ENCODE results near the gene NDUFAF7.

Gene NDUFAF7

DNA sequence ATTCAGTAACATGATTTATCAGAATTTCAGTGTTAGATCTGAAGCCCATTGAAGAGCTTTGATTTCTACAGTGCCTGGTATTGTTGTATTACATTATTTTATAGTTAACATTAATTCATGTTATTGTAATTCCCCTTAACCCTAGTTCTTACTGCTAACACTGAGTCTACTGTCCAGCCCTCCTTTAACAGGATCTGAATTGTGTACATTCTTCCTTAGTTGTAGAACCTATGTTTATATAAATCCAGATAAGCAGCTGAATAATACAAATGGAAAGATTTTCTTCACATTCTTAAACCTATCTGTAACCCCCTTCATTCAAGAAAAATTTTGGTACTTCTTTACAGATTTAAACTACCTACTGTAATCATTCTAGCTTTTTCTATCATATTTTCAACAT is 14.7 kb downstream of the NDUFAF7 start:
- no peak overlapping the region for H3K4me3 ChIP-seq (ENCODE audit: low read length)
- H3K9me3 ChIP-seq (ENCODE audit: insufficient read depth, low read depth, low read length), result no peaks in the 10 kb centered on the region
- H3K27me3 ChIP-seq (ENCODE audit: insufficient read depth, low read length), result no peaks in the 10 kb centered on the region
- H3K9ac ChIP-seq (ENCODE audit: low read depth, low read length), result no peak overlapping the region
- H3K27ac ChIP-seq (ENCODE audit: low read depth, low read length), result no peak overlapping the region
- peaks cover 100% of the 10 kb centered on the region for H3K36me3 ChIP-seq (ENCODE audit: insufficient read depth, low read length)
- H3K4me1 ChIP-seq (ENCODE audit: insufficient read depth, low read length), result no peaks in the 10 kb centered on the region

DNA sequence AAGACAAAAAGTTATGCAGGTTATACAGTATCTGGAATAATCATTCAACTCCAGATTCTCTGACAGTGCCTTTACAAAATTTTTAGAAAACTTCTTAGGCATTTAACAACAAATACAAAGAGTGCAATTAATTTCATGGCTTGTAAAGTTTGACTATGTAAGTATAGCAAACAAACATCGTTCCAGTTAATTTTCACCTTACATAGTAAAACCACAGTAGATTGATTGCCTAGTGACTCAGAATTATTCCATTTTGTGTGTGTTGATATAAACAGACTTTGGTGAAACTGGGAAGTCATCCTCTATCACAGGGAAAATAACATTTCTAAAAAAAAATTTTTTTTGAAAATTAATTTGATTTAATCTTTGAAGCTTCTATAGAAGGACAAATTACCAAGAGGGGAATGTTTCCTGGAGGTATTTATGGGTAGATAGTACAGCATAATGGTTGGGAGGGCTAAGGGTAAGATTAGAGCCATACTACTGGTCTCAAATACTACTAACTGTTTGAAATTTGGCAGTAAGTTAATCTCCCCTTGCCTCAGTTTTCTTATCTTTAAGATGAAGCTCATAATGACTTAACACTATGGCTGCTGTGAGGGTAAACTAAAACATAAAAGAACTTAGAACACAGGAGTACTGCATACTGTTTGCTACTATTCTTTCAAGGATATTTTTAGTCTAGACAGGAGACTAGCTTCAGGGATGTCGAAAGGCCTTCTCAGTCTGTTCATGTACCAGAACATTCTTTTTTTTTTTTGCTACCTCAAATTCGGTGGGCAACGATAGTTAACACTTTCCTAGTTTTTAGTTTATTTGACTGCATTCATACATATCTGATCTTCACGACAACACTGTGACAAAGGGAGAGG is 19.6 kb downstream of the NDUFAF7 start:
- H3K9me3 ChIP-seq (ENCODE audit: insufficient read depth, low read depth, low read length), result no peaks in the 10 kb centered on the region
- H3K27me3 ChIP-seq (ENCODE audit: insufficient read depth, low read length), result no peaks in the 10 kb centered on the region
- no peaks in the 10 kb centered on the region for H3K4me1 ChIP-seq (ENCODE audit: insufficient read depth, low read length)
- 87% methylated on average over 4 of the region's 5 CpGs for whole genome bisulfite sequencing
- H3K4me3 ChIP-seq (ENCODE audit: low read length), result no peak overlapping the region
- no peak overlapping the region for H3K27ac ChIP-seq (ENCODE audit: low read depth, low read length)
- H3K9ac ChIP-seq (ENCODE audit: low read depth, low read length), result no peak overlapping the region
- peaks cover 100% of the 10 kb centered on the region for H3K36me3 ChIP-seq (ENCODE audit: insufficient read depth, low read length)

DNA sequence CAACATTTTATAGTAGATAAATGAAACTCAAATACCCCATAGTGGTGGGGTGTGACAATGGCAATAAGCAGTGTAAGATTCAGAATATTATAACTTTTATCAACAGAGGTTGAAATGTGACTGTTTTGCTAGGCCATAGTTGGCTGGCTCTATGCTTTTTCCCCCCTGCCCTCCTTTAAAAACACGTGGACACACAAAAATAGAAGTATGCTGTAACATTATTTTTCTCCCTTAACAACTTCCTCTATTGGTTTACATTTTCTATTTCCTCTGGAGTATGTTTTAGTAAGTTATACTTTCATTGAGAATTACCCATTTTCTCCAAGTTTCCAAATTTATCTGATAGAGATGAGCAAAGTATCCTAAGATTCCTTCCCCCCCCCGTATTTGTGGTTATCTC is 31.1 kb downstream of the NDUFAF7 start:
- no peaks in the 10 kb centered on the region for H3K9me3 ChIP-seq (ENCODE audit: insufficient read depth, low read depth, low read length)
- H3K4me3 ChIP-seq (ENCODE audit: low read length), result no peak overlapping the region
- peaks cover 85% of the 10 kb centered on the region for H3K36me3 ChIP-seq (ENCODE audit: insufficient read depth, low read length)
- WGBS, result 100% methylated on average over 1 of the region's 2 CpGs
- no peak overlapping the region for H3K27ac ChIP-seq (ENCODE audit: low read depth, low read length)
- peaks cover 7% of the 10 kb centered on the region; the same call in 1 of the 2 replicates for H3K4me1 ChIP-seq (ENCODE audit: insufficient read depth, low read length)
- no peaks in the 10 kb centered on the region for H3K27me3 ChIP-seq (ENCODE audit: insufficient read depth, low read length)
- H3K9ac ChIP-seq (ENCODE audit: low read depth, low read length), result no peak overlapping the region

DNA sequence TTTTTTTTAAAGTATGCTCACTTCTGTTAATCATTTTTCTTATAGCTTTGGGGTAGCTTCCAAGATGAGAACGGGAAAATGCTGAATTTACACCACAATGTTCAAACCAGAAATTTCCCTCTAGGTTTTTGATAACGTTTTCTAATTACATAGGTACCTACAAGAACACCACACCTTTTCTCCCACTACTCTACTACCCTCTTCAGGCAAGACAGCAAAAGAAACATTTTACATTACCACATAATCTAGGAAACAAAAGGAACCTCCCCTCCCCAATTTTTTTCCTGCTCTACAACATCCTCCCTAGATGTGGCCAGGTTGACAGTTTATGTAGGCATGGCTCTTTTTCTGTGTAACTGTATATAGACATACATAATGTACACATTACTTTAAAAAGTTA is 32.4 kb downstream of the NDUFAF7 start:
- peaks cover 7% of the 10 kb centered on the region; the same call in 1 of the 2 replicates for H3K4me1 ChIP-seq (ENCODE audit: insufficient read depth, low read length)
- H3K9me3 ChIP-seq (ENCODE audit: insufficient read depth, low read depth, low read length), result no peaks in the 10 kb centered on the region
- H3K36me3 ChIP-seq (ENCODE audit: insufficient read depth, low read length), result peaks cover 85% of the 10 kb centered on the region
- H3K27me3 ChIP-seq (ENCODE audit: insufficient read depth, low read length), result no peaks in the 10 kb centered on the region
- WGBS, result 93% methylated on average over 2 of the region's 2 CpGs
- H3K9ac ChIP-seq (ENCODE audit: low read depth, low read length), result no peak overlapping the region
- no peak overlapping the region for H3K27ac ChIP-seq (ENCODE audit: low read depth, low read length)
- H3K4me3 ChIP-seq (ENCODE audit: low read length), result no peak overlapping the region

DNA sequence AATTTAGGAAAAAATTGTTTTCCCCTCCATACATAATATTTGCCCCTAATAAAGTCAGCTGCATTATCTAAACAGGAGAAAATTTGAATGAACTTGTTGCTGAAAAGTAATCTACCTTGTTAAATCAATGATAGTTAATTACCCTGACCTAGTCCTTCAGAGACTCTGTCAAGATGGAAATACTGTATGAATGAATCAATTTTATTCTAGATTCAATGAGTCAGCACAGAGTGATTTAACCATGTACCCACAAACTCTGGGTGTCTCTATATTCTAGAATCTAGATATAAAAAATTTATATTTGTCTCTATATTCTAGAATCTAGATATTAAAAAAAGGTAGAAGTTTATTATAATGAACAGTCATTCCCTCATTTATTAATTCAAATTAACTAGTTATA is 36.2 kb downstream of the NDUFAF7 start:
- no peak overlapping the region for H3K9ac ChIP-seq (ENCODE audit: low read depth, low read length)
- no peaks in the 10 kb centered on the region for H3K9me3 ChIP-seq (ENCODE audit: insufficient read depth, low read depth, low read length)
- H3K4me1 ChIP-seq (ENCODE audit: insufficient read depth, low read length), result peaks cover 11% of the 10 kb centered on the region; the same call in 1 of the 2 replicates
- H3K4me3 ChIP-seq (ENCODE audit: low read length), result no peak overlapping the region
- H3K27ac ChIP-seq (ENCODE audit: low read depth, low read length), result no peak overlapping the region
- peaks cover 88% of the 10 kb centered on the region for H3K36me3 ChIP-seq (ENCODE audit: insufficient read depth, low read length)
- H3K27me3 ChIP-seq (ENCODE audit: insufficient read depth, low read length), result no peaks in the 10 kb centered on the region

DNA sequence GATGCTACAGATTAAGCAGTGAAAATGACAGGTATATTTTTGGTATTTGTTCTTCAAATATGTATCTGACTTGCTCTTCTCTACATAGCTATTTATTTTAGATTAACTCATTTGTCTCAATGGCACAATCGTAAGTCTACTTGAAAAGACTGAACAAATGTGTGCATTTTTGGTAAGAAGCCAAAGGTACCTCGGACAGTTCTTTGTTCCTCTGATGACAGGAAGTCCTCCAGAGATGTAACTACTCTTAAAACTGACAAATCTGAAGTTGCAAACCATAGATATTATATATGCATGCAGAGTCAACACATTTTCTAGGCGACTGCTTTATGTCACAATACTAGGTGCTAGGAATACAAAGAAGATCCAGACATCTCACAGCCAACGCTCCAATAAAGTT is 36.7 kb downstream of the NDUFAF7 start:
- Histone ChIP-seq H3K27me3 (ENCODE audit: insufficient read depth, low read length) (no peaks in the 10 kb centered on the region), H3K27ac (ENCODE audit: low read depth, low read length) (no peak overlapping the region), H3K4me1 (ENCODE audit: insufficient read depth, low read length) (peaks cover 11% of the 10 kb centered on the region; the same call in 1 of the 2 replicates), H3K9me3 (ENCODE audit: insufficient read depth, low read depth, low read length) (no peaks in the 10 kb centered on the region), H3K9ac (ENCODE audit: low read depth, low read length) (no peak overlapping the region), H3K36me3 (ENCODE audit: insufficient read depth, low read length) (peaks cover 88% of the 10 kb centered on the region), H3K4me3 (ENCODE audit: low read length) (no peak overlapping the region)
- WGBS, result 94% methylated on average over 4 of the region's 4 CpGs

DNA sequence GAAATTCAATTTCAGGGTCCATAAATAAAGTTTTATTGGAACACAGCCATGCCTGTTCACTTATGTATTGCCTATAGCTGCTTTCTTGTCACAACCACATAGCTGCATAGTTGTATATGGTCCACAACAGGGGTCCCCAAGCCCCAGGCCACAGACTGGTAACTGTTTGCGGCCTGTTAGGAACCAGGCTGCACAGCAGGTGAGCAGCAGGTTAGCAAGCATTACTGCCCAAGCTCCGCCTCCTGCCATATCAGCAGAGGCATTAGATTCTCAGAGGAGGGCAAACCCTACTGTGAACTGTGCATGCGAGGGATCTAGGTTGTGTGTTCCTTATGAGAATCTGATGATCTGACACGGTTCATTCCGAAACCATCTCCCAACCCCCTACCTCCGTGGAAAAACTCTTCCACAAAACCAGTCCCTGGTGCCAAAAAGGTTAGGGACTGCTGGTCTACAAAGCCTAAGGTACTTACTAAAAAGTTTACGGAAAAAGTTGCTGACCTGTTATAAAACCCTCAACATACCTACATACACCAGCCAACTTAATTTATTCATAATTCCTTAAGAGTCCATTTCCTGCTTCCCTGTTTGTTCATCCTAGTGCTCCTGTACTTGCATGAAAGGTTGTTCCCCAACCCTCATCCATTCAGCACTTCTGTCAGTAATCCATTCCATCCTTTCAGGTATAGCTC is 40.1 kb downstream of the NDUFAF7 start:
- Histone ChIP-seq H3K36me3 (ENCODE audit: insufficient read depth, low read length) (peaks cover 94% of the 10 kb centered on the region), H3K4me3 (ENCODE audit: low read length) (no peak overlapping the region), H3K27ac (ENCODE audit: low read depth, low read length) (no peak overlapping the region)

DNA sequence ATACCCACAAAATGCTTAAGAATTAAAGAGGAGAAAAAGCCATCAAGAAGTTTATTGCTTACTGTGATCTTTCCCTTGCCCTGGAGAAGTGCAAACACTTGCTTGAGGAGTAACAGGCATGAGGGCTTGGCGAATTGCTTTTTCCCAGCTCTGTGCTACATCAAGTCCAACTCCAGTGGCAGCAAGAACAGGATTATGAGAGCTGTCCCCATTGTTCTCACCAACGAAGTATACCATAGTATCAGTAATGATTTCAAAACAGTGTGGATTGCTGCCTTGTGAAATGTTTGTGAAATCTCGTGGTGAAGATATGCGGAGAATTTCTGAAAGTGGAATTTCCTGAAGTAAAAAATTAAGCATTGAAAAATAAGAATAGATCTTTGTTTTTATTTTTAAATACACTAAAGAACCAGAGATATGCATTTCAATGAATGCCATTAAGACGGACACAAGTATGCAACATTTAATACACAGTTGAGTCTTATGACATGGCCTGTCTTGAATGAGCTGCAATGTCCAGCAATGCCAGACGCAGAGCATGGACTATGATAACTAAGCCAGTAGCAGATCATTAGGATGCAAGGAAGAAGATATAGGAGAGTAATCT is 43.0 kb downstream of the NDUFAF7 start:
- H3K4me3 ChIP-seq (ENCODE audit: low read length), result no peak overlapping the region
- 92% methylated on average over 6 of the region's 6 CpGs for WGBS
- H3K36me3 ChIP-seq (ENCODE audit: insufficient read depth, low read length), result peaks cover 90% of the 10 kb centered on the region
- no peak overlapping the region for H3K27ac ChIP-seq (ENCODE audit: low read depth, low read length)
- H3K27me3 ChIP-seq (ENCODE audit: insufficient read depth, low read length), result no peaks in the 10 kb centered on the region
- H3K9me3 ChIP-seq (ENCODE audit: insufficient read depth, low read depth, low read length), result no peaks in the 10 kb centered on the region
- H3K4me1 ChIP-seq (ENCODE audit: insufficient read depth, low read length), result 0 out of 2 replicates have a peak, but pooled peaks cover 4% of the 10 kb centered on the region
- no peak overlapping the region for H3K9ac ChIP-seq (ENCODE audit: low read depth, low read length)

More for the DNA sequence above, 40.1 kb downstream of the NDUFAF7 start:
- 83% methylated on average over 7 of the region's 7 CpGs for WGBS
- Histone ChIP-seq H3K9me3 (ENCODE audit: insufficient read depth, low read depth, low read length) (no peaks in the 10 kb centered on the region), H3K4me1 (ENCODE audit: insufficient read depth, low read length) (0 out of 2 replicates have a peak, but pooled peaks cover 4% of the 10 kb centered on the region), H3K9ac (ENCODE audit: low read depth, low read length) (no peak overlapping the region), H3K27me3 (ENCODE audit: insufficient read depth, low read length) (no peaks in the 10 kb centered on the region)

DNA sequence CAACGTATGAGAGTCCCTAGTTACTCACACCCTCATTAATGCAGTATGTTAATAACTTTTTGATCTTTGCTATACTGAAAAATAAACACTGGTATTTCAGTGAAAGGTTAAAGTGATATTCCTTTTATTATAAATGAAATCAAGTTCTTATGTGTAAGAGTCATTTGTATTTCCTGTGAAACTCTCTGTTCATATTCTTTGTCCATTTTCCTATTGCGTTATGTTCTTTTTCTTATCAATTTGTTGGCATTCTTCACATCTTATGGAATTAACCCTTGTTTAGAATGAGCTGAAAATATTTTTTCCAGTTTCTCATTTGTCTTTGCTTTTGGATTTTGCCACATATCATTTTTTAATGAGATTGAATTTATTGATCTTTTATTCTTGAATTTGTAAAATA is 44.8 kb downstream of the NDUFAF7 start:
- H3K27me3 ChIP-seq (ENCODE audit: insufficient read depth, low read length), result no peaks in the 10 kb centered on the region
- H3K4me3 ChIP-seq (ENCODE audit: low read length), result no peak overlapping the region
- no peak overlapping the region for H3K27ac ChIP-seq (ENCODE audit: low read depth, low read length)
- H3K36me3 ChIP-seq (ENCODE audit: insufficient read depth, low read length), result peaks cover 93% of the 10 kb centered on the region
- no peak overlapping the region for H3K9ac ChIP-seq (ENCODE audit: low read depth, low read length)
- H3K4me1 ChIP-seq (ENCODE audit: insufficient read depth, low read length), result 0 out of 2 replicates have a peak, but pooled peaks cover 4% of the 10 kb centered on the region
- no peaks in the 10 kb centered on the region for H3K9me3 ChIP-seq (ENCODE audit: insufficient read depth, low read depth, low read length)
- WGBS, result 100% methylated on average over 1 of the region's 2 CpGs

DNA sequence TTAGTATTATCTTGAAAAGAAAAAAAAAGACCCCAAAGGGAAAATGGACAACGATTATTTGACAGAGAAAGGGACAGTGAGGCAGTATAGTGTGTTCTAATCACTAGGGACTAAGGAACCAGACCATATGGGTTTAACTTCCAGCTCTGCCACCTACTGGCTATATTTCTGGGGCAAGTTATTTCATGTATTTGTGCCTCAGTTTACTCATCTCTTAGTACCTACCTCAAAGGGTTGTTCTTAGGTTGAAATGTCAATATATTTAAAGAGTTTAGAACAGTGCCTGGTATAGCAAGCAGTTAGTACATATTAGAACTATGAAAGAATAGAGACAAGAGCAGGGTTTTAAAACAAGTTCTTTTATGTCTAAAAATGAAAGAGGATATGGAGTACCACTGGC is 50.5 kb downstream of the NDUFAF7 start:
- Histone ChIP-seq H3K36me3 (ENCODE audit: insufficient read depth, low read length) (peaks cover 97% of the 10 kb centered on the region), H3K4me1 (ENCODE audit: insufficient read depth, low read length) (no peaks in the 10 kb centered on the region), H3K4me3 (ENCODE audit: low read length) (no peak overlapping the region), H3K9ac (ENCODE audit: low read depth, low read length) (no peak overlapping the region), H3K27me3 (ENCODE audit: insufficient read depth, low read length) (no peaks in the 10 kb centered on the region), H3K9me3 (ENCODE audit: insufficient read depth, low read depth, low read length) (no peaks in the 10 kb centered on the region), H3K27ac (ENCODE audit: low read depth, low read length) (no peak overlapping the region)
- 97% methylated on average over 1 of the region's 1 CpG for WGBS

DNA sequence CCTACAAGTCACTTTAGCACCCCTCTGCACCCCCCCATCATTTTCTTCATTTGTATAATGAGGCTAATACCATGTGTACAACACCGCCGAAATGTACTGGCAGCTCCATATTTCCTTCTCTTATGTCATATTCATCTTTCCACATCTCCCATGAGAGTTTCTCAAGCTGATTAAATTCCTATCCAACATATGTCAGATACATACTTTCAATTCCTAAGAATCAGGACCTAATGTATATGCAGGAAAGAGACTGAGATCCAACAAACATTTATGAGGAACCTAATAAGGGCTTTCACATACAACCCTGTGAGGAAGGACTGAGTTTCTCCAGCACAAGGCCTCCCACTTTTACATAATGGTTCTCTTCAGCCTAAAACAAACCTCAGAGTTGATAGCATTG is 51.3 kb downstream of the NDUFAF7 start:
- H3K27ac ChIP-seq (ENCODE audit: low read depth, low read length), result no peak overlapping the region
- 100% methylated on average over 2 of the region's 2 CpGs for WGBS

More for the DNA sequence above, 51.3 kb downstream of the NDUFAF7 start:
- no peak overlapping the region for H3K4me3 ChIP-seq (ENCODE audit: low read length)
- no peaks in the 10 kb centered on the region for H3K27me3 ChIP-seq (ENCODE audit: insufficient read depth, low read length)
- no peaks in the 10 kb centered on the region for H3K9me3 ChIP-seq (ENCODE audit: insufficient read depth, low read depth, low read length)
- H3K36me3 ChIP-seq (ENCODE audit: insufficient read depth, low read length), result peaks cover 95% of the 10 kb centered on the region
- no peak overlapping the region for H3K9ac ChIP-seq (ENCODE audit: low read depth, low read length)
- H3K4me1 ChIP-seq (ENCODE audit: insufficient read depth, low read length), result no peaks in the 10 kb centered on the region

Data from HUES64 (cell line).